ELF-1 (cell line): Measurements from ENCODE around the gene SPDYE4.

Experiments
- DNase-seq: peaks from one replicate; pipeline ENCODE4 v3.0.0-alpha.2; 2016; ENCODE audit warnings: low read depth, low spot score

The SPDYE4 gene

DNA sequence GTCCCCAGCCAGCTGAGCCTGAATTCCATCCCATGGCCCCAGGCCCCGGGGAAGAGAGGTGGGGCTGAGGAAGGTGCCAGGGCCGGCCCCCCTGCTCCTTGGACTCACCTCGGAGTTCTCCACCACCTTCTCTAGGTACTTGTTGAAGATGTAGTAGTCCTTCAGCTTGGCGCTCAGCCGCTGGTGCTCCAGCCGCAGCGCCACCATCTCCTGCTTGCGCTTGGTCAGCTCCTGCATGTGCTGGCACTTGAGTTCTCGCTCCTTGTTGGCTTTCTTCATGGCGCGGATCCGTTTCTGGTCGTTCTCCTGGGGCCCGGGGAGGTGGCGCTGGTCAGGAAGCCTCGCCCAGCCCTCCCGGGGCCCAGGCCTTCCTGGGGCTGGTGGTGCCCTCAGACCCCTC is 17.0 kb downstream of the SPDYE4 start:
- DNase-seq = no peak

DNA sequence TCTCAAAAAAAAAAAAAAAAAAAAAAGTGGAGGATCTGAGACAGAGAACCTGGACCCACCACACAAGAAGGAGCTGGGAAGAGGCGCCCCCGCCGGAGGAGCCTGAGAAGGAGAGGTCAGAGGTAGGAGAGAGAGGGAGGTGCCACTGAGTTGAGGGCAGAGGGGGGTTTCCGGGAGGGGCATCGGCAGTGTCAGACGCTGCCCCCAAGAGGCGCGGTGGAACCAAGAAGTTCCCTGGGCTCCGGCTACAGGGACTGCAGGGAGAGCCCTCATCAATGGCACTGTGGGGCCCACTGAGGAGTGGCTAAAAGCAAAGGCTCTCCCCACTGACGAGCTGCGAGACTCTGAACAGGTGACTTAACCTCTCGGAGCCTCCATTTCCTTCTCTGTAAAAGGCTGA is 17.9 kb downstream of the SPDYE4 start:
- DNase-seq = peak; percentile 70

DNA sequence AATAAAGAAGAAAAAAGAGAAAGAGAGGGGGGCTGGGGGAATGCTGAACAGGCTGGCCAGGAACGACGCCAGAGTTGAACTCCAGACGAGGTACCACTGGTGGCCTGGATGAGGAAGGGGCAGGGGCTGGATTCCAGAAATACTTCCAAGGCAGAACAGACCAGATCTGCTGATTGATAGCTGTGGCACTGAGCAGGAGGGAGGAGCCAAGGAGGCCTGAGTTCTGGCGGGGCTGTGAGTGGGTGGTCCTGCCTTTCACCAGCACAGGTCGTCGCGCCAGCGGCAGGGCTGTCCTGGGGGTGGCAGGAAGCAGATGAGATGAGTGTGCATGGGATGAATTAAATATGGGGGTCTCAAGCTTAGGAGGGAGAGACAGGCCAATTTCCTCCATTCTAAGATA is 19.2 kb downstream of the SPDYE4 start:
- peak; percentile 95 for DNase-seq

DNA sequence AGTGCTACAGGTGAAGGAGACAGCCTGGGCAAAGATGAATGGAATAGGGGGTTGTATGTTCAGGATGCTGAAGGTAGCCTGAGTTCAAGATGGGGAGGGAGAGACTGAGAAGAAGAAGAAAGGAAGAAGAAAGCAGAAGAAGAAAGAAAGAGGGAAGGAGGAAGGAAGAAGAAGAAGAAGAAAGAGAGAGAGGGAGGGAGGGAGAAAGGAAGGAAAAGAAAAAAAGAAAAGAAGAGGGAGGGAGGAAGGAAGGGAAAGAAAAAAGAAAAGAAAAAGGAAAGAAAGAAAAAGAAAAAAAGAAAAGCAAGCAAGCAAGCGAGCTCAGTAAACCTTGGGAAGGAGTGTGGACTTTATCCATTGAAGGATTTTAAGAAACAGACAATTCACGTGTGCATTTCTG is 21.6 kb downstream of the SPDYE4 start:
- DNase-seq = no peak

GRCh38 chr17:8736362-8736761 is 22.0 kb downstream of the SPDYE4 start:
- no peak for DNase-seq

- no peak for DNase-seq
These were observed 22.9 kb downstream of the SPDYE4 start for GRCh38 chr17:8735336-8735939.

GRCh38 chr17:8734876-8735275 is 23.5 kb downstream of the SPDYE4 start:
- no peak for DNase-seq

- DNase-seq = no peak
These were observed 25.8 kb downstream of the SPDYE4 start for GRCh38 chr17:8732406-8733085.

DNA sequence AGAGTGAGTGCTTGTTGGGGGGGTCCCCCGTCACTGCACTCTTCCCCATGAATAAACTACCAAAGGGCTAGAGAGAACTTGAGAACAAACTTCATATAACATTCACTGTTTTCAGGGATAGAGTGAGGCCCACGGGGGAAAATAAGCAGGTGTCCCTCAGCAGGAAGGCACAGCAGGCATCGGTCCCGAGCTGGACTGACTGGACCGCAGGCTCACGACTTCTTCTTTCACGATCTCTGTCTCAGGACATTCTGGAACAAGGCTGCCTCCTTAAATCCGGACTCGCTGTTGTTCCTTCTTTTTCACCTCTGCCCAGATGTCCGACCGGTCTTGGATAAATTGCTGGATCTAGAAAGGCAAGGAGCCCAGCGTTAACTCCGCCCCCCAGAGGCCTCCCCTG is 28.5 kb downstream of the SPDYE4 start:
- DNase-seq = no peak

DNA sequence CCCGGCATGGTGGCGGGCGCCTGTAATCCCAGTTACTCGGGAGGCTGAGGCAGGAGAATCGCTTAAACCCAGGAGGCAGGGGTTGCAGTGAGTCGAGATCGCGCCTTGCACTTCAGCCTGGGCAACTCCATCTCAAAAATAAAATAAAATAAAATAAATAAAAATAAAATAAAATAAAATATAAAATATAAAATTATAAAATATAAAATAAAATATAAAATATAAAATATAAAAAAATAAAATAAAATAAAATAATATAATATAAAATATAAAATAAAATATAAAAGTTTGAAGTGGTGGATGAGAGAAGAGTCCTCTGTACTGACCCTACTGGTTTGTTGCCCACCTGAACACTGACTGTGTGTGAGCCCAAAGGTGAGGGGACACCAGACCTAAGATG is 28.9 kb downstream of the SPDYE4 start:
- DNase-seq = no peak

DNA sequence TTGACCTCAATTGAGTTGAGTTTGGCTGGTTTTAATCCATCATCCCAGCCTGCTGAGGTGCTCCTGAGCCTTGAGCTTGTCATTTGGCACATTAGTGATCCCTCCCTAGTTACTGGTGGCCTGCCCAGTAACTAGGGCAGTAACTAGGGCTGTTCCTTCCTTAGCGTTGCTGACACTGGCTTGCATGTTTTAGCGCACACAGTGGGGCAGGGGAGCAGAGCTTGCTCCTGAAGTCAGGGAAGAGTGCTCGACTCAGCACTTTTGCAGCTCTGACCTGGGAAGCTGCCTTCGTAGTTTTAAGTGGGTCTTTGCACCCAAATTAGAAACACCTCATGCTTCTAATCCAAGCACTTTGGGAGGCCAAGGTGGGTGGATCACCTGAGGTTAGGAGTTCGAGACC is 29.4 kb downstream of the SPDYE4 start:
- peak; percentile 23 for DNase-seq

- DNase-seq = no peak
These were observed 30.0 kb downstream of the SPDYE4 start for GRCh38 chr17:8728251-8728938.

DNA sequence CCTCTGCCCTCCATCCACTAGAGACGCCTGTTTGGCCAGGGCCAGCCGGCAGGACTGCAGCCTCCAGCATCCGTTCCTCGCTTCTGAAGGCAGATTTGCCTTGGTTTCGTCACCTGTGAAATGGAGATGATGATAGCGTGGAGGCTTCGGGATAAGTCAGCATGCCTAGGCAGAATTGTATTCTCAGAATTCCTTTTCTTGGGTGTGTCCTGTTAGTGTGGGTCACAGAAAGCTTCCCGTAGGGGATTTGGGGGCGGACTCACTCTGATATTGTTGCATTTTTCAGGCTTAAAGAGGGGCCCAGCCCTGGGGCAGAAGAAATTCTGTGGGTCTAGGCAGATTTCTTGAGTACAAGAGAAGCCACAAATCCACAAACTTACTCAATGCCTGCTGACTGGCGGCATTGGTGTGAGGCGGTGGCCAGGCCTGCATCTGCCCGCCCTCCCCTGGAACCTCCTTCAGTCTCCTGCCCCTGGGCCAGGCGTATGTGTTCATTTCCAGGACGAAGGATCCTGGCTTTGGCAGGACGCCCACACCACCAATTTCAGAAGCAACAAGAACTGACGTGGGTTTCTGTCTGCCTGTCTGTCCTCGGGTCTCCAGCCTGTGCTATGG is 31.3 kb downstream of the SPDYE4 start:
- no peak for DNase-seq

DNA sequence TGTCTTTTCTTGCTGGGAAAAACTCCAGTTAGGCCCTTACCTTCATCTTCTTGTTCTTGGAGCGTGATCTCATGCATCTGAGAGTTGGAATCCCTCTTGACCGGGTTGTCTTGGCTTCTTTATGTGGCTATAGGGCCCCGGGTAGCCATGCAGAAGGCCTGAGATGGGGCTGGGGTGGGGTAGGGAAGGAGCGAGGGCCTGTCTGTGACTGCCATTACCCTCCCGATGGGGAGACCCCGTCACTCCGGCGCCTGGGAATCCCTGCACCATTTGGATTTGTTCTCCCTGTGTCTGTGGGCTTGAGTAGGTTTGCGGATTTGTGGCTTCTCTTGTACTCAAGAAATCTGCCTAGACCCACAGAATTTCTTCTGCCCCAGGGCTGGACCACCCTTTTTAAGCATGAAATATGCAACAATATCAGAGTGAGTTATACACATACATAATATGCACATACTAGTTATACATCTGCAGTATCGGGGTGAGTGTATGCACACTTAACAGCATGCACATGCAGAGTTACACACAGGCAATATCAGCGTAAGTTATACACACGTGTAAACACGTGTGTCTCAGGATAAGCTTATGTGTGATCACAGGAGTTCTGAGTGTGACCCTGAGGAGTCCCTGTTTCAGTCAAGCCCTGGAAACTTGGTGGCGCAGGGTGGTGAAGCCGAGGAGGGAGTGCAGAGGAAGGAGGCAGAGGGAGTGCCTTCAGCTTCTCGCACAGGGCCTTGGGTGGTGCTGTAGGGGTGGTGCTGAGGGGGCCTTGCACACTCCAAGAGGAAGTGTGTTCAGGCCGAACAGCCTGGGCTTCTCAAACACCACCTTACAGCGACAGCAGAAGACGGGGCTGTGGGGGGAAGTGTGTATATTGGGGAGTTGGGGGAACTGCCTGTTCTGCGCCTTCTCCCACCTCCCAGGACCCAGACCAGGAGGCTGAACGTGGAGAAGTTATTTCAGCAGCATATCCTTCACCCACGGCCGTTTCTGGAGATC is 32.2 kb downstream of the SPDYE4 start:
- DNase-seq = no peak

DNA sequence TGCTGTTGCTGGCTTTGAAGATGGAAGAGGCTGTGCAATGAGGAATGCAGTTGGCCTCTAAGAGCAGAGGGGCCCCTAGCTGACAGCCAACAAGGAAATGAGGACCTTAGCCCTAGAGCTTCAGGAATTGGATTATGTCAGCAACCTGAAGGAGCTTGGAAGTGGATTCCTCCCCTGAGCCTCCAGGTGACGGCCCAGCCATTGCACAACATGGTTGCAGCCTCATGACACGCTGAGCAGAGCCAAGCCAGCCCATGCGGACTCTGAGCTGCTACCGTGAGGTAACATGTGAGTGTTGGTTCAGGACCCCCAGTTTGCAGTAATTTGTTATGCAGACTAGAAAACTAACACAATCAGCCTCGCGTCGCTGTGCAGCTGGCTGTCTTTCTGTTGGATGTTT is 33.9 kb downstream of the SPDYE4 start:
- DNase-seq = peak; percentile 52

- no peak for DNase-seq
These were observed 37.8 kb downstream of the SPDYE4 start for GRCh38 chr17:8720596-8720995.

GRCh38 chr17:8719291-8720246 is 38.8 kb downstream of the SPDYE4 start:
- DNase-seq = no peak

DNA sequence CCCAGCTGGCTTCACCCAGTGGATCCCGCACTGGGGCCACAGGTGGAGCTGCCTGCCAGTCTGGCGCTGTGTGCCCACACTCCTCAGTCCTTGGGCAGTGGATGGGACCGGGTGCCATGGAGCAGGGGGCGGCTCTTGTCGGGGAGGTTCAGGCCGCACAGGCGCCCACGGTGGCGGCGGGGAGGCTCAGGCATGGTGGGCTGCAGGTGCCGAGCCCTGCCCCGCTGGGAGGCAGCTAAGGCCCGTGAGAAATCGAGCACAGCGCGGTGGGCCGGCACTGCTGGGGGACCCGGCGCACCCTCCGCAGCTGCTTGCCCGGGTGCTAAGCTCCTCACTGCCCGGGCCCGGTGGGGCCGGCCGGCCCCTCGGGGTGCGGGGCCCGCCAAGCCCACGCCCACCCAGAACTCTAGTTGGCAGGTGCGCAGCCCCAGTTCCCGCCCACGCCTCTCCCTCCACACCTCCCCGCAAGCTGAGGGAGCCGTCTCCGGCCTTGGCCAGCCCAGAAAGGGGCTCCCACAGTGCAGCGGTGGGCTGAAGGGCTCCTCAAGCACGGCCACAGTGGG is 40.3 kb downstream of the SPDYE4 start:
- no peak for DNase-seq

DNA sequence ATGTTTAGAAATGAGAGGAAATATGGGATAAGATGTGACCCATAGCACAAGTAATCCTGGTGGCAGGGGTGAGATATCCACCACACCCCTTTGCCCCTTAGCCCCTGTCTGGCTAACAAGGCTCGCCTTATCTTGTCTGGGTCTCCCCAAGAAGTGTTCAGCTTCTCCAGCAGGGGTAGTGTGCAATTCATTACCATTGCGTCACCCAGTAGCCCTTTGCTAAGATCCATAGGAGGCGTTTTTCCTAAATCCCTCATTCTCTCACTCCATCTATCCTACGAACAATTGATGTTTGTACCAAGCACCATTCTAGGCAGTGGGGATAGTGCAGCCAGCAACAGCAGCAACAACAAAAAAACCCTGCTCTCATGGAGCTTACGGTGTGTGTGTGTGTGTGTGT is 44.5 kb downstream of the SPDYE4 start:
- DNase-seq = peak; percentile 30

GRCh38 chr17:8713315-8713714 is 45.0 kb downstream of the SPDYE4 start:
- DNase-seq = no peak
